IPS-18a (cell line): Measurements from ENCODE around the gene IL17REL.

Experiments used
- H3K27ac ChIP-seq: one replicate; pipeline ENCODE4 v1.5.1; 2013; ENCODE audit warnings: low read length
- H3K27me3 ChIP-seq: one replicate; pipeline ENCODE4 v1.6.1; 2013; ENCODE audit warnings: mild to moderate bottlenecking, low read length; ENCODE audit not compliant: control insufficient read depth, insufficient read depth
- H3K36me3 ChIP-seq: one replicate; pipeline ENCODE4 v1.6.1; 2013; ENCODE audit warnings: low read depth, low read length; ENCODE audit not compliant: control insufficient read depth
- H3K4me1 ChIP-seq: one replicate; pipeline ENCODE4 v1.6.1; 2013; ENCODE audit warnings: low read depth, low read length; ENCODE audit not compliant: control insufficient read depth
- H3K4me3 ChIP-seq: one replicate; pipeline ENCODE4 v1.5.1; 2013; ENCODE audit warnings: low read length
- H3K9ac ChIP-seq: one replicate; pipeline ENCODE4 v1.6.1; 2013; ENCODE audit warnings: mild to moderate bottlenecking, low read length, moderate library complexity
- H3K9me3 ChIP-seq: one replicate; pipeline ENCODE4 v1.6.1; 2013; ENCODE audit warnings: low read depth, low read length; ENCODE audit not compliant: control insufficient read depth

IL17REL gene

GRCh38 chr22:49956914-49957825, 55.4 kb downstream of the IL17REL start:
- H3K27ac ChIP-seq: no peak overlapping the region

GRCh38 chr22:49956418-49956770, 56.2 kb downstream of the IL17REL start:
- H3K4me3 ChIP-seq: no peak overlapping the region
- H3K9ac ChIP-seq: no peak overlapping the region
- H3K4me1 ChIP-seq: peaks cover 3% of the 10 kb centered on the region
- H3K27ac ChIP-seq: no peak overlapping the region
- H3K9me3 ChIP-seq: no peaks in the 10 kb centered on the region
- no peaks in the 10 kb centered on the region for H3K36me3 ChIP-seq
- peaks cover 7% of the 10 kb centered on the region for H3K27me3 ChIP-seq

More at GRCh38 chr22:49956914-49957825, 55.4 kb downstream of the IL17REL start:
- H3K27me3 ChIP-seq: peaks cover 7% of the 10 kb centered on the region
- no peak overlapping the region for H3K4me3 ChIP-seq
- H3K9me3 ChIP-seq: no peaks in the 10 kb centered on the region
- peaks cover 3% of the 10 kb centered on the region for H3K4me1 ChIP-seq
- no peaks in the 10 kb centered on the region for H3K36me3 ChIP-seq
- H3K9ac ChIP-seq: no peak overlapping the region

- Histone ChIP-seq H3K27me3 (peaks cover 7% of the 10 kb centered on the region), H3K9me3 (no peaks in the 10 kb centered on the region), H3K4me1 (peaks cover 3% of the 10 kb centered on the region), H3K4me3 (no peak overlapping the region), H3K9ac (no peak overlapping the region), H3K36me3 (no peaks in the 10 kb centered on the region), H3K27ac (no peak overlapping the region)
Measured at GRCh38 chr22:49955581-49956417, 56.8 kb downstream of the IL17REL start.

GRCh38 chr22:49954991-49955580, 57.5 kb downstream of the IL17REL start:
- Histone ChIP-seq H3K9ac (no peak overlapping the region), H3K27me3 (peaks cover 7% of the 10 kb centered on the region), H3K27ac (no peak overlapping the region), H3K4me3 (no peak overlapping the region), H3K9me3 (no peaks in the 10 kb centered on the region), H3K4me1 (peaks cover 3% of the 10 kb centered on the region), H3K36me3 (no peaks in the 10 kb centered on the region)

DNA sequence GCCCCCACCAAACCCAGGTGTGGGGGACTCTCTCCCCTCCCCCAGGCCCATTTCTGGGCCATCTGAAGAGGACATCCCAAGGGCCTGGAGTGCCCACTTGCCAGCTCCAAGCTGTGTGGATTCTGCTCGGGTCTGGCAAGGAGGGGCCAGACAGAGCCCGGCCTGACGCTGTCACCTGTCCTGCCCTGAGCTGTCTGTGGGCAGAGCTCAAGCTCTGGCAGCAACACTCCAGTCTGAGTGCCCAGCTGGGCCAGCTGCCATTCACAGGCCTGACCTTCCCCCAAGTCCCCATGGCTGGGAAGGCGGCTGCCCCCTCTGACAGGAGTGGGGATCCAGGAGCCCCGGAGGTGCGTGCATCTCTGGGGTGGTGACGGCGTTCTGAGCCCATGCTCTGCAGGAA, 58.2 kb downstream of the IL17REL start:
- Histone ChIP-seq H3K27me3 (peaks cover 1% of the 10 kb centered on the region), H3K36me3 (no peaks in the 10 kb centered on the region), H3K27ac (no peak overlapping the region), H3K4me3 (no peak overlapping the region), H3K9me3 (no peaks in the 10 kb centered on the region), H3K9ac (no peak overlapping the region), H3K4me1 (no peaks in the 10 kb centered on the region)

DNA sequence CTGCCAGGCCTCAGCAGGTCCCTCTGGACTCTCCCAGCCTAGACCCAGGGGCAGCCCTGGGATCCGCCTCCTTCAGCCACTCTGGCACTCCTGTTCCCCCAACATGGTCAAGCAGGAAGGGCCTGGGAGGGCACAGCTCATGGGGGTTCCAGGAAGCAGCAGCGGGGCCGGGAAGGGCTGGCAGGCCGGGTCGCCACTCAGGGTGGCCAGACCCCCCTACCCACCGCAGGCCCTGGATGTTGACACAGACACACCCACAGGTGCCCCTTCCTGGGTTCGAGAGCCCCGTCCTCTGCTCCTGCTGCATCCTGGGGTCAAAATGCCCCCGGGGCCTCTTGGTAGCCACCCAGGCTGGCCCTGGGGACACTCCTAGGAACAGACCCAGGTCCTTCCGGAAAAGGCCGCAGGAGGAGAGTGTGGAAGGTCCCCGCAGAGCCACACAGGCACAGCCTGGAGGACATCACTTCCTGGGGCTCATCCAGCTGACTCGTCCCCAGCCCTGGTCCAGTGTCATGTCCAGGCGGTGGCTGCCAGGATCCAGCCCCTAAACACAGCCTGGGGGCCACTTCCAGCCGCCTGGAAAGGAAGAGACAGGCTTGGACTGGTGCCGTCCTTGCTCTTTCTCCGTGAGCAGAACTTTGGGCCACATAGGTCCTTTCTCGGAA, 58.8 kb downstream of the IL17REL start:
- H3K4me3 ChIP-seq: no peak overlapping the region
- H3K36me3 ChIP-seq: no peaks in the 10 kb centered on the region
- H3K9ac ChIP-seq: no peak overlapping the region
- no peaks in the 10 kb centered on the region for H3K4me1 ChIP-seq
- no peaks in the 10 kb centered on the region for H3K9me3 ChIP-seq
- H3K27ac ChIP-seq: no peak overlapping the region
- no peaks in the 10 kb centered on the region for H3K27me3 ChIP-seq

DNA sequence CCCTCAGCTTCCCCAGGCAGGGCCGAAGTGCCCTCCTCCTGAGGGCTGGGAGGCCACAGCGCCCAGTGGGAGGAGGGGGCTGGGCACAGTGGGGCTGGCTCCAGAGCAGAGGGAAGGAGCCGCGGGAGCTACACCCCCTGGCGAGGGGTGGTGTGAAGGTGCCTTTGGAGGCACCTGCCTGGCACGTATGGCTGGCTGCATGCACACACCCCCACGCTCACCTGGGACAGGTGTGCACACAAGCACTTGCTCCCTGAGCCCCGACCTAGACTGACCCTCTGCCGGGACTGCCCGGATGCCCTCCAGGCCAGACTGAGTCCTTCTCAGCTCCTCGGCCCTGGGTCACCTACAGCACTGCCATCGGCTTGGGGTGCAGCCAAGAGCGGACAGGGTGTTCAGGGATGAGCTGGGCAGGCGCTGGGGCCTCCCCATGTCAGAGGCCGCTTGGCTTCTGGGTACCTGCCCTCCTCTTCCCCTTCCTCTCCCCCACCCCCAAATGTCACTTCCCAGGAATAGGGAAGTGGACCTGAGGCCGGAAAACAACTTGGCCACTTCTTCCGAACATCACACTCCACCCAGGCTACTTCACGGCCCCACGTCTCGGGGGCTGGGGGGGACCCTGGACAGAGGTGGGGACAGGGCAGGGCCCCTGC, 59.4 kb downstream of the IL17REL start:
- Histone ChIP-seq H3K27ac (no peak overlapping the region), H3K36me3 (no peaks in the 10 kb centered on the region), H3K9ac (no peak overlapping the region), H3K9me3 (no peaks in the 10 kb centered on the region), H3K27me3 (no peaks in the 10 kb centered on the region), H3K4me1 (no peaks in the 10 kb centered on the region), H3K4me3 (no peak overlapping the region)

GRCh38 chr22:49951986-49952896, 60.3 kb downstream of the IL17REL start:
- Histone ChIP-seq H3K9ac (no peak overlapping the region), H3K27me3 (no peaks in the 10 kb centered on the region), H3K36me3 (no peaks in the 10 kb centered on the region), H3K4me3 (no peak overlapping the region), H3K9me3 (no peaks in the 10 kb centered on the region), H3K4me1 (no peaks in the 10 kb centered on the region), H3K27ac (no peak overlapping the region)

GRCh38 chr22:49951678-49951985, 60.9 kb downstream of the IL17REL start:
- no peak overlapping the region for H3K4me3 ChIP-seq
- H3K4me1 ChIP-seq: no peaks in the 10 kb centered on the region
- no peak overlapping the region for H3K27ac ChIP-seq
- no peaks in the 10 kb centered on the region for H3K27me3 ChIP-seq
- H3K9me3 ChIP-seq: no peaks in the 10 kb centered on the region
- H3K36me3 ChIP-seq: no peaks in the 10 kb centered on the region
- H3K9ac ChIP-seq: no peak overlapping the region

DNA sequence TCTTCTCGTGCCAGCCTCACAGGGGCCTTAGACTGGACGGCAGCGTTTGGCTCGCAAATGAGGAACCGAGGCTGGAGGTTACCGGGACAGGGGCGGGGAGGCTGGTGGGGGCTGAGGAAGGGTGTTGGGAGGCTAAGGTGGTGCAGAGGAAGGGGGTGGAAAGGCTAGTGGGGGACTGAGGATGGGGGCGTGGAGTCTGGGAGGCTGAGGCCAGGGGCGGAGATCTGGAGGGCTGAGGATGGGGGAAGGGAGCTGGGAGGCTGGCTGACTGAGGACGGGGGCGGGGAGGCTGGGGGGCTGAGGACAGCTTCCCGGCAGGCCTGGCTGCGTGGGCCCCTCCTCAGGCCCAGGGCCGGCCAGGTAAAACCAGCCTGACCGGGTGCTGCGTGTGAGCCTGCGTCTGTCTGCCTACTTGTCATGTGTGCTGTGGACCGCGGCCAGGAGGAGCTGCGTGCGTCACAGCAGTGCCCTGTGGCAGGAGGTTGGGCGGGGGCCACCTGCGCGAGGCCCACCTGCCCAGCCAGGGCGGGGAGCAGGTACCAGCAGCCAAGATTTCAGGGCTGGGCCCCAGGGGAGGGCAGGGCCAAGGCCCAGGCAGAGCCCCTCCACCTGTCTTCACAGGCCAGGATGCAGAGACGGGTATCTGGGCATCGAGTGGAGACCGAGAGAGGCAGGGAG, 61.4 kb downstream of the IL17REL start:
- Histone ChIP-seq H3K36me3 (no peaks in the 10 kb centered on the region), H3K4me3 (no peak overlapping the region), H3K27me3 (no peaks in the 10 kb centered on the region), H3K4me1 (no peaks in the 10 kb centered on the region), H3K27ac (no peak overlapping the region), H3K9me3 (no peaks in the 10 kb centered on the region), H3K9ac (no peak overlapping the region)
